ENCODE measurements around the gene MIF. TPM values are rescaled to one million over a fixed set of nuclear protein-coding genes. Genes with fewer than 3 reads are reported as not detected.

MIF gene
- total RNA-seq, 2 experiments from 2014 or later = 213 to 226 TPM

DNA sequence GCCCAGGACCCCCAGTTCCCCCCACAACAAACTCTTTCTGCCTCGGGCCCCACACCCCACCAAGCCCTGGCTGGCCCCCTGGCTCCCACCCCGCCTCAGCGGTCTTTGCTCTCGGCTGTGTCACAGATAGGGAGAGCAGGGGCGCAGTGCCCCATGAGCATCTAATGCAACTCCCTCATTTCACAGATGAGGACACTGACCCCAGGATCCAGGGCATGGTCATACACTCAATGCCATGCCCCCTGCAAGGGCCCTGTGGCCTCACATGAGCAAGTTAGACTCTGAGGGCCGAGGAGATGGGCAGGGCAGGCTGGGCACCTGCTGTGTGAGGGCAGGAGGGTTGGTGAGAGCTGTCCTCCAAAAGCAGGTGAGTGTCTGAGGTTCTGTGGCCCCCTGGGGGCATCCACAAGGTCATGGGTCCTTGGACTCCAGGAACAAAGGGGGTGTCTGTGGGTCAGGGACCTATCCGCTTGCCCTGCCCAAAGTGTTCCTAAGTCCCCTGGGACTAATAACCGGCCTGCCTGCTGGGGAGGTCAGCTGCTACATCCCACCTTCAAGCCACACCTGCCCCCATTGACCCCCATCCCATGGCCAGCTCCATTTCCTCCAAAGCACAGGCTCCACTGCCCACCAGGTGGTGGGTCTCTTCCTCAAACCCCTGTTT, 2.5 kb downstream of the MIF start:
- Histone ChIP-seq H3K9me3 (ENCODE audit: control insufficient read depth in 1 of 2, insufficient read depth in 1 of 2, low read length in 2 of 2) (no peaks in the 10 kb centered on the region), H3K27ac (ENCODE audit: low read depth in 1 of 2, low read length in 2 of 2) (no peak overlapping the region), H3K4me1 (ENCODE audit: insufficient read depth, low read length) (peaks cover 30% of the 10 kb centered on the region), H3K4me3 (ENCODE audit: low read length) (no peak overlapping the region), H3K36me3 (ENCODE audit: insufficient read depth, low read length) (peaks cover 18% of the 10 kb centered on the region), H3K27me3 (ENCODE audit: control insufficient read depth in 1 of 2, insufficient read depth in 2 of 2, low read length in 2 of 2) (no peaks in the 10 kb centered on the region)
- TF ChIP-seq, protein P1, sequence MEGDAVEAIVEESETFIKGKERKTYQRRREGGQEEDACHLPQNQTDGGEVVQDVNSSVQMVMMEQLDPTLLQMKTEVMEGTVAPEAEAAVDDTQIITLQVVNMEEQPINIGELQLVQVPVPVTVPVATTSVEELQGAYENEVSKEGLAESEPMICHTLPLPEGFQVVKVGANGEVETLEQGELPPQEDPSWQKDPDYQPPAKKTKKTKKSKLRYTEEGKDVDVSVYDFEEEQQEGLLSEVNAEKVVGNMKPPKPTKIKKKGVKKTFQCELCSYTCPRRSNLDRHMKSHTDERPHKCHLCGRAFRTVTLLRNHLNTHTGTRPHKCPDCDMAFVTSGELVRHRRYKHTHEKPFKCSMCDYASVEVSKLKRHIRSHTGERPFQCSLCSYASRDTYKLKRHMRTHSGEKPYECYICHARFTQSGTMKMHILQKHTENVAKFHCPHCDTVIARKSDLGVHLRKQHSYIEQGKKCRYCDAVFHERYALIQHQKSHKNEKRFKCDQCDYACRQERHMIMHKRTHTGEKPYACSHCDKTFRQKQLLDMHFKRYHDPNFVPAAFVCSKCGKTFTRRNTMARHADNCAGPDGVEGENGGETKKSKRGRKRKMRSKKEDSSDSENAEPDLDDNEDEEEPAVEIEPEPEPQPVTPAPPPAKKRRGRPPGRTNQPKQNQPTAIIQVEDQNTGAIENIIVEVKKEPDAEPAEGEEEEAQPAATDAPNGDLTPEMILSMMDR (IDR thresholded peaks at IDR 0.05) = no peak
- Mint-ChIP-seq H3K27ac (peak overlapping the region; percentile 97), H3K9me3 (no peaks in the 10 kb centered on the region), H3K4me3 (peak overlapping the region; percentile 82), H3K27me3 (no peaks in the 10 kb centered on the region), H3K36me3 (ENCODE audit: low read depth) (peaks cover 42% of the 10 kb centered on the region), H3K4me1 (ENCODE audit: low read depth) (peaks cover 29% of the 10 kb centered on the region)
- POLR2A ChIA-PET = interaction anchor here (3.2 kb wide), 1 partner anchor 17 kb away, joined by 11 read pairs; no protein-coding TSS in a partner anchor
- no peak for DNase-seq
- CTCF ChIA-PET = no interaction called here
- no peak for ATAC-seq (ENCODE audit: poor library complexity)
- intact Hi-C loops (cut with DNase I, micrococcal nuclease) = loop anchor here in 1 of 2 experiments (5.0 kb wide), 1 partner anchor 116 kb away; the partner anchor contains the start of gene CABIN1

DNA sequence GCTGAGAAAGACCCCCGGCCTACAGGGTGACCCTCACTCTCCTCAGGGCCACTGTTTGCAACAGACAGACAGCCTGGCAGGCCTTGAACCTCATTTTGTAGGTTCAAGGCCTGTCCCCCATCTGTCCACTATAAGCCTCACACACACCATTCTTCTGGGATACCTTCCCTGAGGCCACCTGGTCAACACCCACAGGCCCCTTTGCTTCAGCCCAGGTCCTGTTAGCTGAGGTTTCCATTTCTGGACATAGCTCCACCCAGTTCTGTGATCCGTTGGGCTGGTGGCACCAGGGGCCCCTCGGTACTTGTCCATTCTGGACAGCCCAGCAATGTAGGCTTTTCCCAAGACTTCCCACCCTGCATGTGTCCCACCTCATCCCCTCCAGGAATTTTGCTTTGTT, 3.1 kb downstream of the MIF start:
- Mint-ChIP-seq H3K9me3 (no peaks in the 10 kb centered on the region), H3K27me3 (no peaks in the 10 kb centered on the region), H3K27ac (peak overlapping the region; percentile 69), H3K4me1 (ENCODE audit: low read depth) (peaks cover 26% of the 10 kb centered on the region), H3K4me3 (peak overlapping the region; percentile 82), H3K36me3 (ENCODE audit: low read depth) (peaks cover 42% of the 10 kb centered on the region)
- Histone ChIP-seq H3K9me3 (ENCODE audit: control insufficient read depth in 1 of 2, insufficient read depth in 1 of 2, low read length in 2 of 2) (no peaks in the 10 kb centered on the region), H3K4me1 (ENCODE audit: insufficient read depth, low read length) (peaks cover 30% of the 10 kb centered on the region), H3K36me3 (ENCODE audit: insufficient read depth, low read length) (peaks cover 18% of the 10 kb centered on the region), H3K27me3 (ENCODE audit: control insufficient read depth in 1 of 2, insufficient read depth in 2 of 2, low read length in 2 of 2) (no peaks in the 10 kb centered on the region), H3K27ac (ENCODE audit: low read depth in 1 of 2, low read length in 2 of 2) (no peak overlapping the region), H3K4me3 (ENCODE audit: low read length) (no peak overlapping the region)
- ATAC-seq (ENCODE audit: poor library complexity) (no peak), DNase-seq (no peak)
- TF ChIP-seq, protein P1 (IDR thresholded peaks at IDR 0.05) = no peak
- ChIA-PET CTCF (no interaction called here), POLR2A (interaction anchor here (3.2 kb wide), 1 partner anchor 16 kb away, joined by 11 read pairs; no protein-coding TSS in a partner anchor)
- intact Hi-C loops (cut with DNase I, micrococcal nuclease) = loop anchor here in 1 of 2 experiments (5.0 kb wide), 1 partner anchor 115 kb away; the partner anchor contains the start of gene CABIN1

DNA sequence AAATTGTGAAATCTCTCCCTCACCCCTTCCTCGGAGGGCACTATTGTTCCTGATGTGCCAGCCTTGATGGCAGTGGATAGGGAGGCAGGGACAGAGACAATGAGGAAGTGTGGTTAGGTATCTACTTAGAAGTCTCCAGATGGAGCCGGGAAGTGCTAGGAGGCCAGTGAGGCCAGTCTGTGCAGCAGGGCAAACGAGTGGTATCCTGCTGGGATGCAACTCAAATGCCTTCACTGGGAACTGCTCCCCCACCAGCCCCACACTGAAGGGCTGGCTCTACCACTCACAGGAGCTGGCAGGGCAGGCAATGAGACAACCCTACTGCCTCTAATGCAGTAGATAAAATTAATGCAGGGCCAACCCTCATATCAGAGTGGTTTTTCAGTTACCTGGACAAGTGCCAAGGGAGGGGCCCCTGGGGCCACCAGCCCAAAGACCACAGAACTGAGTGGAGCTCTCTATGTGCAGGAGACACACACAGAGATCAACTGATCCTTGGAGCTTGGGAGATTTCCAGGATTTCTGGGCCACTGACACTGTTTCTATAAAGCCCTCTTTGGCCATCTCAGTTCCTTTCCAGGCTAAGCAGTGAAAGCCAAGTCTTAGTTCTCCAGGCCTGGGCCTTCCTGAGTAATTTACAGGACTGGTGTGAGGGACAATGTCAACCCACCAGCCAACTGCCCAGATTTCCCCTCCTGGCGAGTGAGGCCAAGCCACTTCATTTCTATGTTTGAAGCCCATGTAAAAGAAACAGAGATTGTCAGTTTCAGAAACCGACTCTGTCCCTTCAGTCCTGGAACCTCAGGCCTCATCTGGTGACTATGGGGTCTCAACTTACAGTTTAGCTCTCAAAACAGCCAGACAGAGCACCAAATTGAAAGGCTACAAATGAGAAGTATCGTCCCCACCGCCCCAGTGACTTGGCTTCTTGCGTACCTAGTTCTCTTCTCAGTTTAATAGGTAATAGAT, 4.1 kb downstream of the MIF start:
- DNase-seq = no peak
- Histone ChIP-seq H3K27me3 (ENCODE audit: control insufficient read depth in 1 of 2, insufficient read depth in 2 of 2, low read length in 2 of 2) (no peaks in the 10 kb centered on the region), H3K4me1 (ENCODE audit: insufficient read depth, low read length) (peaks cover 26% of the 10 kb centered on the region), H3K36me3 (ENCODE audit: insufficient read depth, low read length) (peaks cover 18% of the 10 kb centered on the region), H3K27ac (ENCODE audit: low read depth in 1 of 2, low read length in 2 of 2) (no peak overlapping the region), H3K9me3 (ENCODE audit: control insufficient read depth in 1 of 2, insufficient read depth in 1 of 2, low read length in 2 of 2) (no peaks in the 10 kb centered on the region), H3K4me3 (ENCODE audit: low read length) (no peak overlapping the region)
- Mint-ChIP-seq H3K4me3 (peak overlapping the region; percentile 65), H3K9me3 (no peaks in the 10 kb centered on the region), H3K36me3 (ENCODE audit: low read depth) (peaks cover 42% of the 10 kb centered on the region), H3K27me3 (no peaks in the 10 kb centered on the region), H3K4me1 (ENCODE audit: low read depth) (peaks cover 18% of the 10 kb centered on the region), H3K27ac (no peak overlapping the region)
- no peak for ATAC-seq (ENCODE audit: poor library complexity)
- intact Hi-C loops (cut with DNase I, micrococcal nuclease) = loop anchor here in 1 of 2 experiments (5.0 kb wide), 1 partner anchor 114 kb away; the partner anchor contains the start of gene CABIN1
- ChIA-PET POLR2A (interaction anchor here (3.2 kb wide), 1 partner anchor 15 kb away, joined by 11 read pairs; no protein-coding TSS in a partner anchor), CTCF (no interaction called here)
- TF ChIP-seq, protein P1 (IDR thresholded peaks at IDR 0.05) = no peak
